Lower leg skin (tissue), 4 donors: ENCODE measurements around the gene DNAJC22. TPM values are rescaled to one million over a fixed set of nuclear protein-coding genes. Genes with fewer than 3 reads are reported as not detected.
A peak's percentile ranks its signal among the peaks of the same experiment; 100 is the strongest.

ENCODE experiments used
- DNase-seq, 2 donors: peaks; one replicate each; pipeline ENCODE4 v3.0.0-alpha.2; 2019; ENCODE audit warnings: low spot score in 2 of 2
- H3K4me3 ChIP-seq: fragments of 200-600 bp; sonication (generic); 2 replicates; pipeline ENCODE4 v1.5.1; 2017; ENCODE audit warnings: mild to moderate bottlenecking, low read depth; ENCODE audit not compliant: poor library complexity, severe bottlenecking
- POLR2A ChIP-seq, 2 donors: fragments of 450-650 bp; IDR thresholded peaks; one replicate each; pipeline ENCODE4 v1.6.1; 2016 to 2017; ENCODE audit warnings: antibody characterized with exemption in 2 of 2, mild to moderate bottlenecking in 1 of 2, moderate library complexity in 1 of 2
- WGBS, 2 donors: methylation state at CpG; one replicate each; pipeline ENCODE4 v1.1.5; 2018; 5-methylcytosine and 5-hydroxymethylcytosine counted together
- intact Hi-C: fragments of 100-400 bp; cut with DNase I; formaldehyde crosslinking; loops from one replicate; pipeline ENCODE4 v1.15.0; 2023; ENCODE audit warnings: low total_unique reads
- total RNA-seq, 4 donors: library from RNA; depleted of rRNA; stranded (reverse); fragments of >200 nt; gene quantifications; one replicate each; pipeline ENCODE4 v1.1.0, GENCODE V29; 2016
- TF ChIP-seq, protein P1 (sequence below), 3 donors: fragments of 450-650 bp; IDR thresholded peaks; one replicate each; pipeline ENCODE4 v1.5.1; 2016; ENCODE audit warnings: antibody characterized with exemption in 3 of 3, mild to moderate bottlenecking in 3 of 3, moderate library complexity in 2 of 3

Gene DNAJC22
- total RNA-seq, 4 donors from 2014 or later: 0.21 to 0.52 (median 0.35) TPM

GRCh38 chr12:49341777-49342065 lies 5.0 kb upstream of the DNAJC22 start:
- WGBS, 2 donors: 45 to 61% methylated on average over 20 to 21 of the region's 21 CpGs
- TF ChIP-seq, protein P1, sequence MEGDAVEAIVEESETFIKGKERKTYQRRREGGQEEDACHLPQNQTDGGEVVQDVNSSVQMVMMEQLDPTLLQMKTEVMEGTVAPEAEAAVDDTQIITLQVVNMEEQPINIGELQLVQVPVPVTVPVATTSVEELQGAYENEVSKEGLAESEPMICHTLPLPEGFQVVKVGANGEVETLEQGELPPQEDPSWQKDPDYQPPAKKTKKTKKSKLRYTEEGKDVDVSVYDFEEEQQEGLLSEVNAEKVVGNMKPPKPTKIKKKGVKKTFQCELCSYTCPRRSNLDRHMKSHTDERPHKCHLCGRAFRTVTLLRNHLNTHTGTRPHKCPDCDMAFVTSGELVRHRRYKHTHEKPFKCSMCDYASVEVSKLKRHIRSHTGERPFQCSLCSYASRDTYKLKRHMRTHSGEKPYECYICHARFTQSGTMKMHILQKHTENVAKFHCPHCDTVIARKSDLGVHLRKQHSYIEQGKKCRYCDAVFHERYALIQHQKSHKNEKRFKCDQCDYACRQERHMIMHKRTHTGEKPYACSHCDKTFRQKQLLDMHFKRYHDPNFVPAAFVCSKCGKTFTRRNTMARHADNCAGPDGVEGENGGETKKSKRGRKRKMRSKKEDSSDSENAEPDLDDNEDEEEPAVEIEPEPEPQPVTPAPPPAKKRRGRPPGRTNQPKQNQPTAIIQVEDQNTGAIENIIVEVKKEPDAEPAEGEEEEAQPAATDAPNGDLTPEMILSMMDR (IDR thresholded peaks at IDR 0.05): no peak
- no peak for TF ChIP-seq POLR2A (IDR thresholded peaks at IDR 0.05)
- H3K4me3 ChIP-seq: no peak overlapping the region
- DNase-seq: peak in 1 of 2 donors; percentile 82
- intact Hi-C loops: loop anchor here (5.0 kb wide), 1 partner anchor 54 kb away; no protein-coding TSS in a partner anchor

DNA sequence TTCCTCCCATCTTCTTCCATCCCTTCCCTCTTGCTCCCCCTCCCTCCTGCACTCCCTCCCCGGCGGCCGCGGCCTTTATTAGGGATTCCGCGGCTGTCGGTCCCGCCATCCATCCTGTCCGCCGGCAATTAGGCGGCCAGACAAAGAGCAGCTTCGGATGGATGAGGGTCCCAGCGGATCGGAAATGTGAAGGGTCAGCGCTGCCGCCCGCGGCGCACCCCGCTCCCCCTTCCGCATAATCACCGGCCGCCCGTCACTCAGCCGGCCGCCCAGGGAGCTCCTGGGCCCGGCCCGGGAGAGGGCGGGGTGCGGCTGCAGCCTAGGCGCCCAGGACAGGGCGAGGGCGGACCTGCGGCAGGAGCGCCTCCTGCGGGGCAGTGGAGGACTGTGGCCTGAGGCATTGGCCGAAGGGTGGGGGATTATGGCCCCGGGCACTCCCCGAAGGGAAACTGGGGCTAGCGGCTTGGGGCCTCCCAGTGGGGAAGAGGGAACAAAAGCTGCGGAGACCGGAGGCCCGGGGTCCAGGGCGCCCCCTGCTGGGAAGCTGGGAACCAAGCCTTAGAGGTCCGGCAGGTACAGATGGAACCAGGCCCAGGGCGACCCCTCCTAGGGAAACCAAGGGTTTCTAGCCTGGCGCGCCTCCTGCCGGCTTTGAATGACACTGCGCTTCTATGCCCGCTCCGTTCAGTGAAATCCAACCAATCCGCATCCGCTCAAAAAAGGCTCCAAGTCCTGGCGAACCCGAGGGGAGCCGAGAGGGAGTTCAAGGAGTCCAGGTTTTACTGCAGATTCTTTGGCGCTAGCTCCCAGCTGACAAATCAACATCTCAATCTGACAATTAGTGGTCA lies 4.4 kb upstream of the DNAJC22 start:
- 3 to 4% methylated on average over 29 to 55 of the region's 58 CpGs for WGBS, 2 donors

GRCh38 chr12:49342914-49343731 lies 3.6 kb upstream of the DNAJC22 start:
- WGBS, 2 donors: 4 to 5% methylated on average over 20 to 26 of the region's 33 CpGs
- no peak for TF ChIP-seq POLR2A (IDR thresholded peaks at IDR 0.05)
- TF ChIP-seq, protein P1 (IDR thresholded peaks at IDR 0.05): no peak
- H3K4me3 ChIP-seq: no peak overlapping the region
- peak in 1 of 2 donors; percentile 86 for DNase-seq
- intact Hi-C loops: loop anchor here (5.0 kb wide), 1 partner anchor 56 kb away; no protein-coding TSS in a partner anchor

More for the DNA sequence above, 4.4 kb upstream of the DNAJC22 start:
- intact Hi-C loops: loop anchor here (5.0 kb wide), 1 partner anchor 55 kb away; no protein-coding TSS in a partner anchor
- no peak overlapping the region for H3K4me3 ChIP-seq
- peak in 1 of 2 donors; percentile 94 for DNase-seq
- TF ChIP-seq, protein P1 (IDR thresholded peaks at IDR 0.05): peak in 1 of 3 donors; percentile 65
- no peak for TF ChIP-seq POLR2A (IDR thresholded peaks at IDR 0.05)

DNA sequence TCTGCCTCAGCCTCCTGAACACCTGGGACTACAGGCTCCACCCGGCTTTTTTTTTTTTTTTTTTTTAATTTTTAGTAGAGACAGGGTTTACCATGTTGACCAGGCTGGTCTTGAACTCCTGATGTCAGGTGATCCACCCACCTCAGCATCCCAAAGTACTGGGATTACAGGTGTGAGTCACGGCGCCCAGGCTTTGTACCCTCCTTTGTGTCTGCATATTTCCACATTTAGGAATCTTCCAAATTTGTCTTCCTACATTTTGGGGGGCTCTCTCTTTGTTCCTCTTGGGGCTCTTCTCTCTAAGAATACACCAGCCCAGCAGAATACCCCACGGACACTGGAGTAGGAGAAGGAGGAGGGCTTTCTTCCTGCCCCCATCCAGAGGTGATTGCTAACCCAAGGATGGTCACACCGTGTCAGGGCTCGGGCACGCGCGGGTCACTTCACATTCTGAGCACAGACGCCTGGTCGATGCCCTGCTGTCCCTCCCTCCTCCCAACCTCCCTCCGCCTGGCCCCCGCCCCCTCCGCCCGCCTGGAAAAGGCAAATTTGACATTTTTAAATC lies 2.1 kb upstream of the DNAJC22 start:
- DNase-seq: peak in 1 of 2 donors; percentile 59
- intact Hi-C loops: loop anchor here (5.0 kb wide), 1 partner anchor 57 kb away; no protein-coding TSS in a partner anchor
- H3K4me3 ChIP-seq: no peak overlapping the region

More for the DNA sequence above, 2.1 kb upstream of the DNAJC22 start:
- TF ChIP-seq, protein P1 (IDR thresholded peaks at IDR 0.05): no peak
- TF ChIP-seq POLR2A (IDR thresholded peaks at IDR 0.05): no peak
- WGBS, 2 donors: 33 to 54% methylated on average over 15 of the region's 15 CpGs
